ENCODE measurements around the gene MAMDC4. TPM values are rescaled to one million over a fixed set of nuclear protein-coding genes. Genes with fewer than 3 reads are reported as not detected.

The MAMDC4 gene
- total RNA-seq, 1 experiment from 2014 or later = 17.3 TPM

DNA sequence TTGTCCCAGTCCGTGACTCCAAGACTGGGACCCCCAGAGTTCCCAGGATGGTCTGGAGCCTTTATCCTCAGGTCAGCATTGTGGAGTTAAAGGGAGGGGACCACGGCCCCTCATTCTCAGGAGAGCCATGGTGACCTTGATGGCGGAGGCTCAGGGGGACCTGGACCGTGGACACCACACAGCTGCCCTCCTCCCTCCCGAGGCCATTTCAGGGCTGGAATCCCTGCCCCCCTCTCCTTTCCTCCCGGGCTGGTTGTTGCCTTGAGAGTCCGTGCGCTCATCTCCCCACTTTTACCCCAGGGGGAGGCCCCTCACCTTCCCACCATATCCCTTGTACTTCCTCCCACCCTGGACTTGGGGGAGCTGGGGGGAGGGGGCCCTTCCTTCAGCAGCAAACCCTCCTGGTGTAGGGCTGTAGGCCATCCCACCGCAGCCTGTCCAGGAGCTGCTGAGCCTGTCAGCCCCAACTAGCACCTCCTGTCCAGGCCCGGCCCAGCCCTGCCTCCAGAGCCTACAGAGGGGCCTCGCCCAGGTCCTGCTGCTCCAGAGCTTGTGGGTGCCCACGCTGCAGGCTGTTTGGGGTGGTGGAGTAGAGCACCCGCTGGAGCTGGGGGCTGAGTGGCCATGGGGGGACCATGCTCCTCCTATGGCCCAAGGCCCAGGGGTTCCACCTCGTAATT is 24.2 kb upstream of the MAMDC4 start:
- no peaks in the 10 kb centered on the region for H3K27me3 ChIP-seq (ENCODE audit: insufficient read depth, low read length)
- TF ChIP-seq YY1 (IDR thresholded peaks at IDR 0.05; ENCODE audit: extremely low read depth, insufficient replicate concordance, low read depth, low read length) (no peak), SP1 (IDR thresholded peaks at IDR 0.05; ENCODE audit: low read depth) (no peak), CTCF (IDR thresholded peaks at IDR 0.05 in 2 of 3, conservative IDR thresholded peaks at IDR 0.05 in 1 of 3; ENCODE audit: borderline replicate concordance in 1 of 3, insufficient read depth in 1 of 3, low read depth in 2 of 3, low read length in 2 of 3) (no peak), ELF1 (IDR thresholded peaks at IDR 0.05; ENCODE audit: borderline replicate concordance, low read depth) (no peak), POLR2A (IDR thresholded peaks at IDR 0.05; ENCODE audit: borderline replicate concordance, extremely low read depth, insufficient read depth, insufficient read length) (no peak), EGR1 (IDR thresholded peaks at IDR 0.05; ENCODE audit: low read depth) (no peak)
- H3K4me1 ChIP-seq (ENCODE audit: control insufficient read depth in 1 of 2, insufficient read depth in 2 of 2, low read length in 2 of 2) = no peaks in the 10 kb centered on the region
- H3K9me3 ChIP-seq (ENCODE audit: control insufficient read depth in 1 of 2, insufficient read depth in 1 of 2, low read depth in 1 of 2, low read length in 2 of 2) = no peaks in the 10 kb centered on the region
- H3K4me2 ChIP-seq (ENCODE audit: low read length) = no peak overlapping the region
- no peaks in the 10 kb centered on the region for H3K79me2 ChIP-seq (ENCODE audit: insufficient read depth, low read length)
- no peak overlapping the region for H3K9ac ChIP-seq (ENCODE audit: low read length)
- BruUV-seq (replicated peaks) = no TSS peak
- CTCF ChIA-PET = interaction anchor here (1.1 kb wide), 1 partner anchor 16 kb away, joined by 4 read pairs; no protein-coding TSS in a partner anchor
- no peaks in the 10 kb centered on the region for H3K9me2 ChIP-seq (ENCODE audit: insufficient read depth)
- no peak overlapping the region for H3K27ac ChIP-seq (ENCODE audit: low read depth, low read length)
- H4K20me1 ChIP-seq (ENCODE audit: insufficient read depth) = no peaks in the 10 kb centered on the region
- POLR2A ChIA-PET = no interaction called here
- ATAC-seq (no peak), DNase-seq (ENCODE audit: low read depth, low spot score) (no peak)
- RAD21 ChIA-PET (ENCODE audit: low non-redundant PET in 1 of 2, low total read pairs in 2 of 2, uncharacterized antibody in 2 of 2, unreplicated experiment in 2 of 2) = no interaction called here
- intact Hi-C loops (cut with micrococcal nuclease) = no loop called here
- peaks cover 11 to 13% of the 10 kb centered on the region in 2 experiments for H3K36me3 ChIP-seq (ENCODE audit: control insufficient read depth in 1 of 2, insufficient read depth in 2 of 2, low read length in 2 of 2)
- no peak overlapping the region for H2AFZ ChIP-seq (ENCODE audit: low read depth, low read length, poor library complexity, severe bottlenecking)
- no peak overlapping the region for H3K4me3 ChIP-seq (replicated peaks in 1 of 2; ENCODE audit: low read depth in 1 of 2, low read length in 2 of 2)
